LNCAP (cell line): ENCODE data around the gene ARF4.
A peak's percentile ranks its signal among the peaks of the same experiment; 100 is the strongest.

Experiments used
- CTCF ChIP-seq: fragments of 450-650 bp; IDR thresholded peaks from 2 replicates; pipeline ENCODE4 v1.5.1; 2017; ENCODE audit warnings: mild to moderate bottlenecking

The ARF4 gene

GRCh38 chr3:57594144-57594543 lies 3.0 kb downstream of the ARF4 start:
- no peak for TF ChIP-seq CTCF

- no peak for TF ChIP-seq CTCF
These were observed 4.8 kb downstream of the ARF4 start for GRCh38 chr3:57592306-57592705.

- no peak for TF ChIP-seq CTCF
These were observed 9.2 kb downstream of the ARF4 start for GRCh38 chr3:57587905-57588304.

- TF ChIP-seq CTCF: no peak
These were observed 10.4 kb downstream of the ARF4 start for GRCh38 chr3:57586778-57587177.

GRCh38 chr3:57583544-57583943 lies 13.6 kb downstream of the ARF4 start:
- TF ChIP-seq CTCF: no peak

- peak; percentile 53; the same call in 1 of the 2 replicates for TF ChIP-seq CTCF
These were observed 14.5 kb downstream of the ARF4 start for GRCh38 chr3:57582474-57583168.

GRCh38 chr3:57577801-57578200 lies 19.3 kb downstream of the ARF4 start:
- no peak for TF ChIP-seq CTCF
